OCI-LY3 (cell line): ENCODE results near the gene UGT2B15.

Experiments
- EZH2phosphoT487 ChIP-seq: fragments of 200-600 bp; shearing (Covaris generic); IDR thresholded peaks from 2 replicates; pipeline ENCODE4 v1.6.1; 2018; ENCODE audit warnings: antibody characterized with exemption, mixed run types, low read depth
- TF ChIP-seq, protein P1 (sequence below): fragments of 200-600, 300-600 bp; sonication (generic); IDR thresholded peaks from 2 replicates; pipeline ENCODE4 v1.5.1; 2014; ENCODE audit warnings: antibody characterized with exemption, low read length, low read depth

DNA sequence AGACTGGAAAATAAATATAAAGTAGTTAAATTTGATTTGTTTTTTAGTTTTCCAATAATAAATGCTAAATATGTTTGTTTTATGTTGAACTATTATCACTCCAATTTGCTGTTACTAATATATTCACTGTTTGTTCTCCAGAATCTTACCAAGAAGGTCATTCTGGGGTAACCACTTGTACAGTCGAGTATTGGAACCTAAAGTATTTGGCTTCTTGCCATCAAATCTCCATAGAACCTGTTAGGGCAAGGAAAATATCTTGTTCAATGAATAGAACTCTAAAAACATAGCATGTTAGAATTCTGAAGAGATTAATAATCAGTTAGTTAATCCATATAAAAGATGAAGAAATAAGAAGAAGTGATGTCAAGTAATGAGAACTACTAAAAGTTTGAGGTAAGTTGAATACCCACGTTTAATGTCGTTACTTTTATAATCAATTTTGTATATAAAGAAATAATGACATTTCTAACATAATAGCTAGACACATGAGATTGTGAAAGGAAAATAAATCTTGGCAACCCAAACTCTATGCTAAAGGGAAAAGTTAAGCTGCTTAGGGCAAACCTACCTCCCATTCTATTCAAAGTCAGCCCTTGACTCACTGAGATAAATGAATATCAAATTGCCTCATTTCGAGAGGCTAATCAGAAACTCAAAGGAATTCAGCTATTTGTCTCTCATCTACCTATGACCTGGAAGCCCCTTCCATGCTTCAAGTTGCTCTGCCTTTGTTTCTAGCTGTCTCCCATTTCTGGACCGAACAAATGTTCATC is 15.3 kb downstream of the UGT2B15 start:
- TF ChIP-seq EZH2phosphoT487 = no peak
- TF ChIP-seq, protein P1, sequence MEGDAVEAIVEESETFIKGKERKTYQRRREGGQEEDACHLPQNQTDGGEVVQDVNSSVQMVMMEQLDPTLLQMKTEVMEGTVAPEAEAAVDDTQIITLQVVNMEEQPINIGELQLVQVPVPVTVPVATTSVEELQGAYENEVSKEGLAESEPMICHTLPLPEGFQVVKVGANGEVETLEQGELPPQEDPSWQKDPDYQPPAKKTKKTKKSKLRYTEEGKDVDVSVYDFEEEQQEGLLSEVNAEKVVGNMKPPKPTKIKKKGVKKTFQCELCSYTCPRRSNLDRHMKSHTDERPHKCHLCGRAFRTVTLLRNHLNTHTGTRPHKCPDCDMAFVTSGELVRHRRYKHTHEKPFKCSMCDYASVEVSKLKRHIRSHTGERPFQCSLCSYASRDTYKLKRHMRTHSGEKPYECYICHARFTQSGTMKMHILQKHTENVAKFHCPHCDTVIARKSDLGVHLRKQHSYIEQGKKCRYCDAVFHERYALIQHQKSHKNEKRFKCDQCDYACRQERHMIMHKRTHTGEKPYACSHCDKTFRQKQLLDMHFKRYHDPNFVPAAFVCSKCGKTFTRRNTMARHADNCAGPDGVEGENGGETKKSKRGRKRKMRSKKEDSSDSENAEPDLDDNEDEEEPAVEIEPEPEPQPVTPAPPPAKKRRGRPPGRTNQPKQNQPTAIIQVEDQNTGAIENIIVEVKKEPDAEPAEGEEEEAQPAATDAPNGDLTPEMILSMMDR = no peak
